K562 (cell line): Measurements from ENCODE around the gene PRPSAP1. TPM values are rescaled to one million over a fixed set of nuclear protein-coding genes. Genes with fewer than 3 reads are reported as not detected.

Experiments used
- ATAC-seq: fragments of 200-7000 bp; cut with Tn5 transposase; 3 replicates; pipeline ENCODE4 v1.9.1; 2020; ENCODE audit warnings: moderate library complexity
- Bru-seq: library from RNA; stranded (reverse); fragments of 400-500 nt; gene quantifications from one replicate; lab custom pipeline; 2021; lab: Mats Ljungman, UMichigan
- BruChase-seq, 2 experiments: library from RNA; stranded (reverse); fragments of 400-500 nt; gene quantifications; one replicate each; lab custom pipeline; 2021; lab: Mats Ljungman, UMichigan
- BruUV-seq: library from RNA; stranded (reverse); fragments of 400-500 nt; replicated peaks from 2 replicates; lab custom pipeline; 2021; lab: Mats Ljungman, UMichigan
- CTCF ChIA-PET: fragments of 300-600 bp; formaldehyde crosslinking; extraction: SDS; loops from one replicate; lab custom pipeline; 2021; ENCODE audit warnings: low intra/inter-chr PET ratio; lab: Yijun Ruan, JAX
- POLR2A ChIA-PET: fragments of 300-600, 350-650 bp; sonication (Branson Sonifier 250); formaldehyde crosslinking; extraction: SDS; loops from one replicate; lab custom pipeline; 2021; ENCODE audit warnings: antibody characterized with exemption, inconsistent platforms; lab: Yijun Ruan, JAX
- DNase-seq, 4 experiments: peaks; one replicate each; pipeline versions ENCODE4 v3.0.0 to v3.0.0-alpha.2; 2011 to 2018; ENCODE audit warnings: low spot score in 3 of 4, mixed read lengths in 3 of 4; ENCODE audit errors: extremely low read depth in 1 of 4
- FAIRE-seq: peaks from 2 replicates; lab custom pipeline; 2011; peaks lifted over from hg19 to GRCh38; lab: Jason Lieb, UNC
- H2AFZ ChIP-seq: 2 replicates; pipeline ENCODE4 v1.6.0; 2011; ENCODE audit warnings: low read depth, low read length, control low read depth, inconsistent platforms
- H3K27ac ChIP-seq: fragments of 200-600 bp; 3 replicates; pipeline ENCODE4 v1.8.0; 2011; ENCODE audit warnings: low read depth, mild to moderate bottlenecking, control low read depth, inconsistent platforms, low read length, moderate library complexity, mixed read lengths; ENCODE audit errors: extremely low read depth
- H3K27me3 ChIP-seq, 2 experiments: fragments of 300-600 bp in 1 of 2; 2 replicates in 1 of 2; 3 replicates in 1 of 2; pipeline versions ENCODE4 v1.6.0 to v1.8.0; 2011; ENCODE audit warnings: inconsistent platforms in 2 of 2, low read length in 2 of 2, mild to moderate bottlenecking in 1 of 2, mixed read lengths in 1 of 2, moderate library complexity in 1 of 2; ENCODE audit not compliant: control insufficient read depth in 2 of 2, insufficient read depth in 2 of 2
- H3K36me3 ChIP-seq: fragments of 300-600 bp; 3 replicates; pipeline ENCODE4 v1.8.0; 2011; ENCODE audit warnings: mild to moderate bottlenecking, low read length, inconsistent platforms; ENCODE audit not compliant: control insufficient read depth, insufficient read depth
- H3K4me1 ChIP-seq, 2 experiments: fragments of 200-600 bp in 1 of 2; replicated peaks in 1 of 2; 2 replicates in 1 of 2; 3 replicates in 1 of 2; pipeline versions ENCODE4 v1.5.1 to v1.8.0; 2011; ENCODE audit warnings: inconsistent platforms in 2 of 2, low read length in 2 of 2, mild to moderate bottlenecking in 1 of 2, mixed read lengths in 1 of 2, moderate library complexity in 1 of 2; ENCODE audit not compliant: control insufficient read depth in 2 of 2, insufficient read depth in 2 of 2
- H3K4me2 ChIP-seq: 2 replicates; pipeline ENCODE4 v1.6.1; 2011; ENCODE audit warnings: low read length, control low read depth, inconsistent platforms, mixed read lengths; ENCODE audit not compliant: insufficient read depth
- H3K4me3 ChIP-seq: fragments of 200-600 bp; sonication (generic), shearing (Covaris generic); 2 replicates; pipeline ENCODE4 v1.5.1; 2016; ENCODE audit warnings: control low read depth, inconsistent platforms
- H3K79me2 ChIP-seq: fragments of 200-600 bp; 3 replicates; pipeline ENCODE4 v1.8.0; 2011; ENCODE audit warnings: low read length, inconsistent platforms; ENCODE audit not compliant: control insufficient read depth, insufficient read depth
- H3K9ac ChIP-seq, 2 experiments: 2 replicates each; pipeline versions ENCODE4 v1.6.0 to v1.6.1; 2011; ENCODE audit warnings: low read depth in 2 of 2, low read length in 2 of 2, control low read depth in 1 of 2, inconsistent platforms in 1 of 2, mild to moderate bottlenecking in 1 of 2, mixed read lengths in 1 of 2; ENCODE audit not compliant: insufficient read depth in 1 of 2
- H3K9me1 ChIP-seq: one replicate; pipeline ENCODE4 v1.6.0; 2011; ENCODE audit warnings: inconsistent platforms, mild to moderate bottlenecking, low read length, moderate library complexity; ENCODE audit not compliant: control insufficient read depth, insufficient read depth
- H3K9me3 ChIP-seq: replicated peaks from 2 replicates; pipeline ENCODE4 v1.5.1; 2011; ENCODE audit warnings: low read depth, low read length, inconsistent platforms; ENCODE audit not compliant: control insufficient read depth, insufficient read depth
- H4K20me1 ChIP-seq: replicated peaks from 2 replicates; pipeline ENCODE4 v1.6.1; 2011; ENCODE audit warnings: low read length, inconsistent platforms, mixed read lengths; ENCODE audit not compliant: control insufficient read depth, insufficient read depth
- ATF7 ChIP-seq: fragments of 450-650 bp; IDR thresholded peaks from 2 replicates; pipeline ENCODE4 v1.7.1; 2014; ENCODE audit warnings: mild to moderate bottlenecking, moderate library complexity
- FOXM1 ChIP-seq, 2 experiments: fragments of 450-650 bp in 1 of 2; sonication (generic) in 1 of 2; formaldehyde crosslinking in 1 of 2; IDR thresholded peaks; 2 replicates each; pipeline versions ENCODE4 v1.6.1 to v1.9.0; 2017 to 2022; ENCODE audit warnings: low read depth in 2 of 2, mild to moderate bottlenecking in 2 of 2, missing genetic modification reagents in 1 of 2, moderate library complexity in 1 of 2
- HDAC8 ChIP-seq: fragments of 450-650 bp; IDR thresholded peaks from 2 replicates; pipeline ENCODE4 v1.6.1; 2016; ENCODE audit warnings: mild to moderate bottlenecking, missing genetic modification characterization, moderate library complexity, missing compliant biosample characterization
- IRF9 ChIP-seq: fragments of 450-650 bp; IDR thresholded peaks from 2 replicates; pipeline ENCODE4 v1.6.1; 2016; ENCODE audit warnings: missing biosample characterization, missing genetic modification characterization
- KAT8 ChIP-seq: fragments of 450-650 bp; IDR thresholded peaks from 2 replicates; pipeline ENCODE4 v1.6.1; 2016; ENCODE audit warnings: low read depth, mild to moderate bottlenecking
- KLF10 ChIP-seq: fragments of 250-450 bp; sonication (Bioruptor Pico); IDR thresholded peaks from 2 replicates; pipeline ENCODE4 v1.6.1; 2021; ENCODE audit warnings: matching md5 sums
- MTA2 ChIP-seq: fragments of 450-650 bp; IDR thresholded peaks from 2 replicates; pipeline ENCODE4 v1.6.1; 2016; ENCODE audit warnings: low read depth
- RBM39 ChIP-seq: fragments of 200-400 bp; formaldehyde crosslinking; optimal IDR thresholded peaks from 2 replicates; pipeline ENCODE3; 2018; ENCODE audit warnings: low read depth, low read length
- SRSF3 ChIP-seq: fragments of 200-400 bp; formaldehyde crosslinking; IDR thresholded peaks from 2 replicates; pipeline ENCODE4 v1.6.1; 2016; ENCODE audit warnings: mild to moderate bottlenecking, low read length, moderate library complexity; ENCODE audit not compliant: insufficient read depth
- TCF7 ChIP-seq: sonication (generic); IDR thresholded peaks from 2 replicates; pipeline ENCODE4 v1.6.1; 2016; ENCODE audit warnings: antibody characterized with exemption, borderline replicate concordance
- TFAM ChIP-seq: fragments of 250-450 bp; sonication (Bioruptor Pico); conservative IDR thresholded peaks from 2 replicates; pipeline ENCODE4 v1.5.0; 2021; ENCODE audit warnings: mild to moderate bottlenecking, moderate library complexity
- XRCC4 ChIP-seq: IDR thresholded peaks from one replicate; pipeline ENCODE4 v1.6.1; 2011; ENCODE audit not compliant: insufficient read depth, insufficient read length; ENCODE audit errors: extremely low read depth
- ZKSCAN3 ChIP-seq: fragments of 250-450 bp; sonication (Bioruptor Pico); IDR thresholded peaks from 2 replicates; pipeline ENCODE4 v1.4.0; 2020
- ZNF766 ChIP-seq: fragments of 200-800 bp; sonication (Bioruptor generic); conservative IDR thresholded peaks from 2 replicates; pipeline ENCODE4 v1.6.1; 2016; ENCODE audit warnings: missing genetic modification characterization, missing compliant biosample characterization
- WGBS: fragments of 100-300 bp; shearing (Covaris generic); methylation state at CpG from one replicate; pipeline ENCODE4 v1.1.6; 2016; ENCODE audit warnings: low coverage, mixed read lengths; ENCODE audit not compliant: insufficient coverage; ENCODE audit errors: missing lambda C conversion rate; 5-methylcytosine and 5-hydroxymethylcytosine counted together
- in situ Hi-C: fragments of 300-500 bp; cut with MboI; formaldehyde crosslinking; loops from 4 replicates; pipeline ENCODE4 v1.15.0; 2018; ENCODE audit warnings: inconsistent platforms, mixed read lengths
- intact Hi-C: fragments of 100-400 bp; cut with micrococcal nuclease; formaldehyde crosslinking; loops from 2 replicates; pipeline ENCODE4 v1.14.2; 2022
- long read RNA-seq, 3 experiments: library from polyadenylated mRNA in 2 of 3; library from RNA in 1 of 3; unstranded in 2 of 3; stranded (forward) in 1 of 3; transcript quantifications; one replicate each; pipeline ENCODE4 v2.0.0, GENCODE V29; 2019 to 2022
- polyA minus RNA-seq, 3 experiments: library from RNA; depleted of rRNA, polyadenylated mRNA; stranded (reverse); fragments of >200 nt; gene quantifications; 2 replicates each; pipeline ENCODE4 v1.2.3, GENCODE V29; 2011
- polyA plus RNA-seq, 8 experiments: library from polyadenylated mRNA; depleted of rRNA in 4 of 8; stranded (reverse) in 5 of 8; unstranded in 3 of 8; fragments of >200 nt; fragmentation: Nextera tagmentation in 2 of 8; fragmentation: Illumina TruSeq in 1 of 8; extraction: Ambion mirVana in 2 of 8; extraction: Trizol in 1 of 8; gene quantifications; 2 replicates each; pipeline versions ENCODE4 v1.2.1 to v1.2.3, GENCODE V29; 2011 to 2014; ENCODE audit warnings: inconsistent platforms in 1 of 8, missing spikeins in 1 of 8
- total RNA-seq, 7 experiments: library from RNA; depleted of rRNA in 6 of 7; stranded (reverse); fragments of >200 nt in 6 of 7; fragmentation: Illumina TruSeq in 2 of 7; extraction: Trizol in 2 of 7; gene quantifications; 2 replicates each; pipeline versions ENCODE4 v1.2.1 to v1.2.3, GENCODE V29; 2011 to 2021; ENCODE audit warnings: low replicate concordance in 1 of 7

PRPSAP1 gene, protein sequence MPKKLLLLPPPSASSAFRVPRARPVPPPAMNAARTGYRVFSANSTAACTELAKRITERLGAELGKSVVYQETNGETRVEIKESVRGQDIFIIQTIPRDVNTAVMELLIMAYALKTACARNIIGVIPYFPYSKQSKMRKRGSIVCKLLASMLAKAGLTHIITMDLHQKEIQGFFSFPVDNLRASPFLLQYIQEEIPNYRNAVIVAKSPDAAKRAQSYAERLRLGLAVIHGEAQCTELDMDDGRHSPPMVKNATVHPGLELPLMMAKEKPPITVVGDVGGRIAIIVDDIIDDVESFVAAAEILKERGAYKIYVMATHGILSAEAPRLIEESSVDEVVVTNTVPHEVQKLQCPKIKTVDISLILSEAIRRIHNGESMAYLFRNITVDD
- 154 and 205 TPM in 2 replicates for total RNA-seq (2011; cell fraction: chromatin; rRNA removed; ENCODE audit: low replicate concordance)
- 107 and 112 TPM in 2 replicates for total RNA-seq (2011; cell fraction: nucleolus; rRNA removed)
- total RNA-seq (2011; cell fraction: nucleoplasm; rRNA removed) = 122 and 124 TPM in 2 replicates
- total RNA-seq (2014; rRNA removed) (18.6 and 21.9 TPM in 2 replicates), total RNA-seq (2014; rRNA removed; fragmentation: Illumina TruSeq; extraction: Trizol) (39.3 and 39.4 TPM in 2 replicates), total RNA-seq (2015; rRNA removed; fragmentation: Illumina TruSeq; extraction: Trizol) (38.0 and 40.8 TPM in 2 replicates), total RNA-seq (2021) (65.8 and 70.8 TPM in 2 replicates), polyA plus RNA-seq (2011; rRNA removed) (77.1 and 89.9 TPM in 2 replicates), polyA plus RNA-seq (2014; fragmentation: Illumina TruSeq; extraction: Trizol) (70.0 and 73.4 TPM in 2 replicates), polyA plus RNA-seq (2014; fragmentation: Nextera tagmentation; extraction: Ambion mirVana) (10 to 100 TPM; 21.9 to 31.9 TPM), polyA plus RNA-seq (2014; rRNA removed) (61.2 and 72.8 TPM in 2 replicates), polyA minus RNA-seq (2011; rRNA and poly(A)+ RNA removed) (63.9 and 65.4 TPM in 2 replicates), Bru-seq, nascent RNA (percentile 58 among the genes with signal in this experiment), BruChase-seq, experiment 1, labeled RNA remaining after a 2-hour chase (percentile 64 among the genes with signal in this experiment), BruChase-seq, experiment 2, labeled RNA remaining after a 6-hour chase (percentile 65 among the genes with signal in this experiment)
- polyA plus RNA-seq (2011; cell fraction: cytosol; rRNA removed) = 42.1 and 76.8 TPM in 2 replicates
- 228 and 401 TPM in 2 replicates for polyA plus RNA-seq (2011; cell fraction: nucleus; rRNA removed)
- polyA plus RNA-seq (2012) = 50.3 and 72.3 TPM in 2 replicates
- polyA minus RNA-seq (2011; cell fraction: cytosol; rRNA and poly(A)+ RNA removed) = 26.3 and 27.2 TPM in 2 replicates
- polyA minus RNA-seq (2011; cell fraction: nucleus; rRNA and poly(A)+ RNA removed) = 30.6 and 71.0 TPM in 2 replicates
- long read RNA-seq, experiment 1, transcript PRPSAP1-206 (10 exons, 3,660 nt) = major isoform, 121 of 194 reads
- long read RNA-seq, experiment 1, partial matches to known transcripts = 45 of 194 reads
- long read RNA-seq, experiment 1, other reads (novel, unspliced or antisense) = 25 of 194 reads
- long read RNA-seq, experiment 2, transcript PRPSAP1-206 (10 exons, 3,660 nt) = major isoform, 20 of 50 reads
- long read RNA-seq, experiment 2, partial matches to known transcripts = 20 of 50 reads
- long read RNA-seq, experiment 2, other reads (novel, unspliced or antisense) = 10 of 50 reads
- long read RNA-seq, experiment 3, transcript PRPSAP1-206 (10 exons, 3,660 nt) = major isoform, 28 of 48 reads
- long read RNA-seq, experiment 3, partial matches to known transcripts = 16 of 48 reads
- long read RNA-seq, experiment 3, other reads (novel, unspliced or antisense) = 4 of 48 reads

GRCh38 chr17:76353599-76354316 is at the start of gene PRPSAP1:
Gene PRPSAP1 (minus strand): TSS chr17:76353916. CDS start chr17:76353703, 213 bp downstream.
- Histone ChIP-seq H3K27me3 (no peaks in the 10 kb centered on the region), H3K9me1 (no peaks in the 10 kb centered on the region), H3K27ac (peak within 1 kb of the TSS; percentile 100), H3K4me3 (peak within 1 kb of the TSS; percentile 89), H2AFZ (peak within 1 kb of the TSS; percentile 100), H3K4me1 (peaks cover 18 to 39% of the 10 kb centered on the region in 2 experiments; a peak in 4 of 5 replicates), H4K20me1 (no peaks in the 10 kb centered on the region), H3K36me3 (no peaks in the 10 kb centered on the region; the same call in 2 of the 3 replicates), H3K79me2 (peaks cover 22% of the 10 kb centered on the region), H3K9ac (peak within 1 kb of the TSS; percentile 95 to 98), H3K4me2 (peak within 1 kb of the TSS; percentile 90), H3K9me3 (no peaks in the 10 kb centered on the region; the same call in 1 of the 2 replicates)
- no TSS peak for BruUV-seq
- ATAC-seq (peak; percentile 94), FAIRE-seq (peak; percentile 90), DNase-seq (peak; percentile 87 to 96 (median 89))
- ChIA-PET CTCF (interaction anchor here (0.7 kb wide), 1 partner anchor 191 kb away, joined by 3 read pairs; no protein-coding TSS in a partner anchor), POLR2A (interaction anchor here (0.6 to 2.8 kb wide), 21 partner anchors 8 to 1100 kb away, joined by 3 to 17 read pairs (median 4); partner anchors contain the start of gene SPHK1)
- intact Hi-C loops = loop anchor here (2.0 kb wide), 1 partner anchor 31 kb away; the partner anchor contains the start of gene SPHK1
- in situ Hi-C loops = no loop called here
- WGBS = under 1% methylated on average over 73 of the region's 75 CpGs
- TF ChIP-seq RBM39 = no peak
- no peak for TF ChIP-seq XRCC4
- peak; percentile 58; the same call in 1 of the 2 replicates for TF ChIP-seq FOXM1 (IDR thresholded peaks at IDR 0.05; ENCODE audit: low read depth)
- 0 out of 2 replicates have a peak, but pooled peaks have one; percentile 45 for TF ChIP-seq FOXM1 (CRISPR knock-in tag; IDR thresholded peaks at IDR 0.05; ENCODE audit: low read depth)
- peak; percentile 87 for TF ChIP-seq ATF7
- peak; percentile 77; the same call in 1 of the 2 replicates for TF ChIP-seq KAT8
- TF ChIP-seq ZNF766 (CRISPR knock-in tag) = peak; percentile 96
- TF ChIP-seq ZKSCAN3 (CRISPR knock-in tag) = no peak
- no peak for TF ChIP-seq SRSF3
- no peak for TF ChIP-seq IRF9 (tag)
- TF ChIP-seq TCF7 = no peak
- TF ChIP-seq TFAM = no peak
- TF ChIP-seq MTA2 = no peak
- peak; percentile 84 for TF ChIP-seq HDAC8 (tag)
- no peak for TF ChIP-seq KLF10 (CRISPR knock-in tag)
